Iris pigment epithelial cell (primary cell): ENCODE data around the gene KLK3.
"Not testable (repeated sequence)": the region's sequence is repeated elsewhere in the genome, so short reads cannot be mapped to it uniquely, and the experiment has no call there.

Experiments
- DNase-seq: peaks from one replicate; pipeline ENCODE4 v3.0.0-alpha.2; 2011; ENCODE audit warnings: low read depth

The KLK3 gene

DNA sequence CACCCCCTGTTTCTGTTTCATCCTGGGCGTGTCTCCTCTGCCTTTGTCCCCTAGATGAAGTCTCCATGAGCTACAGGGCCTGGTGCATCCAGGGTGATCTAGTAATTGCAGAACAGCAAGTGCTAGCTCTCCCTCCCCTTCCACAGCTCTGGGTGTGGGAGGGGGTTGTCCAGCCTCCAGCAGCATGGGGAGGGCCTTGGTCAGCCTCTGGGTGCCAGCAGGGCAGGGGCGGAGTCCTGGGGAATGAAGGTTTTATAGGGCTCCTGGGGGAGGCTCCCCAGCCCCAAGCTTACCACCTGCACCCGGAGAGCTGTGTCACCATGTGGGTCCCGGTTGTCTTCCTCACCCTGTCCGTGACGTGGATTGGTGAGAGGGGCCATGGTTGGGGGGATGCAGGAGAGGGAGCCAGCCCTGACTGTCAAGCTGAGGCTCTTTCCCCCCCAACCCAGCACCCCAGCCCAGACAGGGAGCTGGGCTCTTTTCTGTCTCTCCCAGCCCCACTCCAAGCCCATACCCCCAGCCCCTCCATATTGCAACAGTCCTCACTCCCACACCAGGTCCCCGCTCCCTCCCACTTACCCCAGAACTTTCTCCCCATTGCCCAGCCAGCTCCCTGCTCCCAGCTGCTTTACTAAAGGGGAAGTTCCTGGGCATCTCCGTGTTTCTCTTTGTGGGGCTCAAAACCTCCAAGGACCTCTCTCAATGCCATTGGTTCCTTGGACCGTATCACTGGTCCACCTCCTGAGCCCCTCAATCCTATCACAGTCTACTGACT lies at the start of gene KLK3:
KLK3 (plus strand) TSS at position 280 of the 775 bp plus-strand sequence; CDS start at position 321, 41 bp downstream.
- no peak for DNase-seq

GRCh38 chr19:50808856-50809255 lies 45.9 kb upstream of the KLK3 start:
- no peak for DNase-seq

GRCh38 chr19:50811622-50812238 lies 43.0 kb upstream of the KLK3 start:
- not testable (repeated sequence) for DNase-seq

DNA sequence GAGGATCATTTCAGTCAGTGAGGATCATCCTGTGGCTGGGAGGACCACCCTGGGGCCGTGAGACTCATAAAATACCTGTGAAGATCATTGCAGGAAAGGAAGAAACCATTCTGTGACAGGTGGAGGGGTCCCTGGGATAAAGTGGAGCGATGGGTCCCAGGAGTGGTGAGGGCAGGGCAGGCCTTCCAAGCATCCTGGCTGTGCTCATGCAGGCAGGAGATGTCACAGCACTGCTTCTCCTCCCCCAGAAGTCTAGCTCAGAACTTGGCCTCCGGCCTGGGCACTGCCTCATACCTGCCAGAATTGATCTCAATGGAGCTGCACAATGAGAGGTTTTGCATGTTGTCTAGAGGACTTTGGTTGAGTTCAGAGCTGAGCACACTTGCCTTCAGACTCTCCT lies 42.2 kb upstream of the KLK3 start:
- DNase-seq, result no peak

- DNase-seq, result no peak
Observed at GRCh38 chr19:50814883-50815282, 39.8 kb upstream of the KLK3 start.

DNA sequence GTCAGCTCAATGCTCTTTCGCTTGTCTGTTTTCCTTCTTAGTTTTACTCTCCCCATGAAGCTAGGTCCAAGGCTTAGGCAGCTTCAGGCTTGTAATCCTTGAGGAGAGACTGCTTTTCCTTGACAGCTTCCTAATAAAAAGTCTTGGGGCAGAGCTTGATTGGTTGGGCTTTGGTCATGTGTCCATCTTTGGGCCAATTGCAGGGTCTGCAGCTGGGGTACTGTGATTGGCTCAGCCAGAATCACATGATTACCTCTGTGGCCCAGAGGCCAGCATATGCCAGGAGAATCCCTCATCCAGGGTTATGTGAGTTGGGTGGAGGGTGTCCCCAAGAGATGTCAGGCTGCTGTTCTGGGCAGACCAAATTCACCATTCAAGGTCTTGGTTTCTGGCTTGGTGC lies 39.3 kb upstream of the KLK3 start:
- DNase-seq, result no peak

DNA sequence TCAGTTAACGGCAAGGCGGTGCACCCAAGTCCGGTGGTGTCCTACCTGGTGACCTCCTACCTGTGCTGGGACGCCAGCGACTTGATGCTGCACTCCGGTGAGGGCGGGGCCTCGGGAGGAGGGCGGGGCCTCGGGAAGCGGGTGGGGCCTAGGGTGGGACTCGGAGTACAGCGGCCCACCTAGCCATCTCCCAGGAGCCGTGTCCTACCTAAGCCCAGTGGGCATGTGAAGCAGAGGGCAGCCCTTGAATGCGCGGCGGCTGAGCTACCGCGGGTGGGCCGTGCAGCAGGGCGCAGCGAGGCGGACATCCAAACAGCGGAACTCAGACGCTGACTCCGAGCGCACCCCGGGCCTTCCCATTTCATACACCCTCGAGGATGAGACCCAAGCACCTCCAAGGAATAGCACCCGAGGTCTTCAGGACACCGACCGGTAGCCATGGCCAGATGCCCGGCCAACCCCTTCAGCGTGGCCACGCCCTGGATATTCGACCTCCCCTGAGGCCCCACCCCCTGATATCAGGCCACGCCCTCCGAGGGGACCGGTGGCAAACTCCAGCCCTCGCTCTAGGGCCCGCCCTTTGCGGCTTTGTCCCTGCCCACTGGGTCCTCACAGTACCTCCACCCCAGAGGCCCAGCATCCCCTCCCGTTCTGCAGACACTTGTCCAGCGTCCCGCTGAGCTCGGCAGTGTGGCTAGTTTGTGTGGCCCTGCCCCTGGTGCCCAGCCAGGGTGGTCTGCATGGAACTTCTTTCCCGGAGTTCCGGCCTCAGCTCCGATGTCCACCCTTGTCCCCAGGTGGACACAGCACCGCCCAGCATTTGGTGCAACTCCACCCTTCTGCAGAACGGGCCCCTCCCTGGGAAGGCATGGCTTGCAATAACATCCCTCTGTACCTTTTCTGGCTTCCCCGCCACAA lies 36.5 kb upstream of the KLK3 start:
- peak; percentile 17 for DNase-seq

DNA sequence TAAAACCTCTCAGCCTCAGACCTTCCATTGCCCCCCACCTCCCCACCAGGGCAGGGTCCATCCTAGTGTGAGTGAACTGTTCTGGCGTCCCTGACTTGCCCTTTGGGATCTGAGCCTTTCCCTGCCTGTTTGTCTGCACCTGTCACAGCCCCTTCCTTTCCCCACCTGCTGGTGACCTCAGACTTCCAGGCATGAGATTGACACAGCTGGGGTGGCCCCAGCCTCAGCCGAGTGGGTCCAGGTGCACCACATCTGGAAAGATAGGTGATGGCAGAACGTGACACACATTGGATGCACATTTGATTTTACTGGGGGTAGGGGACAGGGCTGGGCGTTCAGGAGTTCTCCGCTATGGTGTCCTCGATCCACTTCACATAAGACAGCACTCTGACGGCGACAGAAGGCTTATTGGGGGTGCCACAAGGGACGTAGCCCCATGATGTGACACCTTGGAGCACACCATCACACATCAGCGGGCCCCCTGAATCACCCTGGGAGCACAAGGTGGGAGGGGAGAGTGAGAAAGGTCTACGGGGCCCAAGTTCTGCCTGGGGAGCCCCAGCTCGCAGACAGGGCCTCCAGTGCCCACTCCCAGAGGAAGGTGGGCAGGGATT lies 35.7 kb upstream of the KLK3 start:
- DNase-seq, result no peak

GRCh38 chr19:50819636-50820035 lies 35.1 kb upstream of the KLK3 start:
- no peak for DNase-seq

DNA sequence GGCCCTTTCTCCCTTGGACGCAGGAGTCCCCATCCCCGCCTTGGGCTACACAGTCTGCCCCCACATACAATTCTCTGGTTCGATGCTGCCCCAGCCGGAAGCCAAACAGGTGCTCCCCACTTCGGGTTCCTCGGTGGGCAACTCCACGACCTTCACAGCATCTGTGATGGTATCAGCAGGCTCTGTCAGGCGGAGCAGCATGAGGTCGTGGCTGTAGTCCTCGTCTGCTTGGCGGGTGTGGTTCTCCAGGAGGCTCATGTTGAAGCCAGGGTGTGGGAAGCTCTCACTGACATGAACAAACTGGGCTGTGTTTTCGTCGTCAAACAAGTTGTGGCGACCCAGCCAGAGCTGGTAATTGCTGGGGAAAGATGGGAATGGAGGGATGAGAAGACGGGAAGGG lies 34.6 kb upstream of the KLK3 start:
- no peak for DNase-seq

DNA sequence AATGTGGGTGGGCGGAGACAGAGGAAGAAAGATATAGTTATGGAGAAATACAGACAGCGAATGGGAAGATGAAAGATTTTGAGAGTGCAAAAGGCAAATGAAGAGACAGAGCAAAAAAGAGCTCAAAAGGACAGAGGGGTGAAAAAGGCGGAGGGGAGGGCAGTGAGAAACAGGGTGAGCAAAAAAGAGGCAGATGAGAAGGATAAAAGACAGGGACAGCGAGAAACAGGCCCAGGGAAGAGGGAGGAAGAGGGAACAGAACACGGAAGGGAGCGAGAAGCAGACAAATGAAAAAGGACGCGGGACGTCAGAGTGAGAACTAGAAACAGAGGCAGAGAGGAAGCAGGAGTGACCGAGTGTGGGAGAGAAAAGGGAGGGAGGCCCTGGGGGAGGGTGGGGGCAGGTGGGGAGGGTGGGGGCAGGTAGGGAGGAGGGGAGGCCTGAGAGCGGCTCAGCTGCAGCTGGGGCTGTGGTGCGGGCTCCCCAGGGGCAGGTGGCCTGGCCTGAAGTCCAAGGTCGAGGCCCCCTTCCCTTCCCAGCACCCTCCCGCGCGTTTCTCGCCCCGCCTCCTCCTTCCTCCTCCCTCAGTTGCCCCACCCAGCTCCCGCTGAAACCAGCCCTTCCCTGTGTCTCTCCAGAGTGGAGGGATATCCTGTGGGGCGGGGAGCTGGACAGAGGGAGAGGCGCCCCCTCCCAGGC lies 34.0 kb upstream of the KLK3 start:
- DNase-seq, result no peak

DNA sequence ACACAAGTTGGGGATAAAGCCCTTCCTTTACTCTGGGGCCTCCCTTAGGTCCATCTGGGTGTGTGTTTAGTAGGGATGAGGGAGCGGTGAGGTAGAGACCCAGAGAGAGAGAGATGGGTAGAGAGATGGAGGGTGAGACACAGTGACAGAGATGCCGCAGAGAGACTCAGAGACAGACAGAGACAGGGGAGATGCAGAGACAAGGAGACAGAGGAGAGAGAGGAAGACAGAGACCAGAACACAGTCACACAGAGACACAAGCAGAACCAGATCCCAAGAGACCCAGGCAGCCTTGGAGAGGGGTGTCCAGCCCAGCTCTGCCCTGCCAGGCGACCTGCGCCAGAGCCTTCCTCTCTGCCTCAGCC lies 33.5 kb upstream of the KLK3 start:
- DNase-seq, result no peak

GRCh38 chr19:50821622-50822021 lies 33.1 kb upstream of the KLK3 start:
- no peak for DNase-seq

DNA sequence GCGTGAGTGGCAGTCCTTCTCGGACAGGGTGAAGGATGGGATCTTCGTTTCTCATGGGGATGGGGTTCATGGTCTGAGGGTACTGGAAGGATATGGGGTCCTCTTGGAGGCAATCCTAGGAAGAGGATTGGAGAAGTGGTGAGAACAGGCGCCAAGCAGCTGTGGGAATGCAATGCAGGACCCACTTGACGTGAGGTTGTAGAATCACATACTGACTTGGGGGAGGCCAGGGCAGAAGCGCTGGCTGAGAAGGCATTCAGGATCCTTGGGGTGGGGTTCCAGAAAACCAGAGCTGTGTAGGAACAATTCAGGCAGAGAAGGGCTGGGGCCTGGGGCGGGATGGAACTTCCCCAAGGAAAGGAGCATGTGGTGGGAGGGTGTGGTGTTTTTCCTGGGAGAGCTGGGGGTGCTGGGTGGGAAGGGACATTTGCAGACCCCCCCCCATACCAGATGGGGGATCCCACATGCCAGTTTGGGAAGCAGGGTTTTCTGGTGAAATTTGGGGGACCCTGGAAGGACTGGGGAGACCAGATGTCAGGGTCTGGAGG lies 32.0 kb upstream of the KLK3 start:
- DNase-seq, result no peak

- no peak for DNase-seq
Observed at GRCh38 chr19:50823389-50824042, 31.2 kb upstream of the KLK3 start, which contains the start of gene KLK1. Gene KLK1 (minus strand): TSS chr19:50823787. CDS start chr19:50823748, 39 bp downstream.

DNA sequence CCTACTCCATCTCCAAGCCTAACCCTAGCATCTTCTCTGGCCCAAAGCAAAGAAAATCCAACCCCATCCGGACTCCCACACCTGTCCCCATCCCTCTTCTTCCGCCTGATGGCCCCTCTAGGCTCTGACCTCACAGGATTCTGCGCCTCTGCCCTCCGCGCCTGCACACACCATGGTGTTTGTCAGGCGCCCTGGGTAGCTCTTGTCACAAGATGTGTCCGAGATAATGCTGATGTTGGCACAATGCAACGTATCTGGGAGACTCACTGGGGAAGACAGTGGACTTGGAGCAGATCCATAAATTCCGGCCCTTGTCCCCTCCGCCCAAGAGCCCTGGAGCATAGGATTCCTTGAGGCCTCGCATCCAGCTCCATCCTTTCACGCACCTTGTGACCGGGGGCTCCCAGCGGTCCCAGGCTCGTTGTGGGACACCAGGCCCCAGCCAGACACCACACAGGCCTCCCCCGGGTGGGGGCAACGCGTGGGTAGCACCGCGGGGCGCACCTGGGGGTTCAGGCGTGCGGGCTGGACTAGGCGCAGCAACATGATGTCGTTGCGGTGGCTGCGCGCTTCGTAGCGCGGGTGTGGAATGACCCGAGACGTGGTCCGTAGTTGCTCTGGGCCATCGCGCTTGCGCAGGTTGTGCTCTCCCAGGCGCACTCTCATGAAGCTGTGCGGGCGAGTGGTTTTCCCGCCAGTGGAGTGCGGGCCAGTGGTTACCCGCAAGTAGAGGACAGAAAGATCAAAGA lies 28.0 kb upstream of the KLK3 start:
- DNase-seq, result no peak

GRCh38 chr19:50827476-50827875 lies 27.2 kb upstream of the KLK3 start:
- no peak for DNase-seq

GRCh38 chr19:50829801-50830200 lies 24.9 kb upstream of the KLK3 start:
- DNase-seq, result peak; percentile 26

DNA sequence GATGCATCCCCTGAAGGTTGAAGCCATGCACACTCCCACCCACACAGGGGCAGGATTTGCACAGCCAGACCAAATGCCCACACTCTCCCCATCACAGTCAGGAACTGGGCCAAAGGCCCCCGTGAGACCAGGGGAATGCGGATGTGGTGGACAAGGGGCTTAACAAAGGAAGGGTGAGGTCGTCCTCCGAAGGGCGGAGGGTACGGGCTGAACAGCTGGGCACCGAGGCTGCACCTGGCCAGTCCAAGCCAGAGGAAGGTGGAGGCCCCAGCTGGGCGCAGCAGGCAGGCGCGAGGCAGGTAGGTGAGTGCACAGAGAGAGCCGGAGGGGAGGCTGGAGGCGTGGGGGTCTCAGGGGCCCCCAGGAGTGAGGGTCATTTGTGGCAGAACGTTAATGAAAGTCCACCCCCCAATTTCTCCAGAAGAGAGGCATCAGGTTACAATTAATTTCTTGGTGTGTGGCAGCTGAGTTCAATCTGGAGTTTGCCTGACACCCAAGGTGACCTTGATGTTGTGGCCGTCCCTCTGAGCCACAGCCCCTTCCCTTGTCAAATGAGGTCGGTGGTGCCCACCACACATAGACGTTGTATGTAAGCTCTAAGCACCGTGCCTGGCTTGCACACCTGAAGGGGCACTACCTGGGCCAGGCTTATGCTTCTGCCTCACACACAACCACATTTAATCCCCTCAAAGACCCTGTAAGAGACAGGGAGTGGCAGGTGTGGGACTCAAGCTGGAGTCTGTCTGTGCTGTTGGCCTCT lies 24.3 kb upstream of the KLK3 start:
- no peak for DNase-seq
